Inflammatory macrophage treated with lipopolysaccharide for 4 hours (primary cell): ENCODE data around the gene C5orf24.
A peak's percentile ranks its signal among the peaks of the same experiment; 100 is the strongest.
"Not testable (repeated sequence)": the region's sequence is repeated elsewhere in the genome, so short reads cannot be mapped to it uniquely, and the experiment has no call there.

Experiments
- DNase-seq: peaks from one replicate; pipeline ENCODE4 v3.0.0-alpha.2; 2020

The C5orf24 gene

DNA sequence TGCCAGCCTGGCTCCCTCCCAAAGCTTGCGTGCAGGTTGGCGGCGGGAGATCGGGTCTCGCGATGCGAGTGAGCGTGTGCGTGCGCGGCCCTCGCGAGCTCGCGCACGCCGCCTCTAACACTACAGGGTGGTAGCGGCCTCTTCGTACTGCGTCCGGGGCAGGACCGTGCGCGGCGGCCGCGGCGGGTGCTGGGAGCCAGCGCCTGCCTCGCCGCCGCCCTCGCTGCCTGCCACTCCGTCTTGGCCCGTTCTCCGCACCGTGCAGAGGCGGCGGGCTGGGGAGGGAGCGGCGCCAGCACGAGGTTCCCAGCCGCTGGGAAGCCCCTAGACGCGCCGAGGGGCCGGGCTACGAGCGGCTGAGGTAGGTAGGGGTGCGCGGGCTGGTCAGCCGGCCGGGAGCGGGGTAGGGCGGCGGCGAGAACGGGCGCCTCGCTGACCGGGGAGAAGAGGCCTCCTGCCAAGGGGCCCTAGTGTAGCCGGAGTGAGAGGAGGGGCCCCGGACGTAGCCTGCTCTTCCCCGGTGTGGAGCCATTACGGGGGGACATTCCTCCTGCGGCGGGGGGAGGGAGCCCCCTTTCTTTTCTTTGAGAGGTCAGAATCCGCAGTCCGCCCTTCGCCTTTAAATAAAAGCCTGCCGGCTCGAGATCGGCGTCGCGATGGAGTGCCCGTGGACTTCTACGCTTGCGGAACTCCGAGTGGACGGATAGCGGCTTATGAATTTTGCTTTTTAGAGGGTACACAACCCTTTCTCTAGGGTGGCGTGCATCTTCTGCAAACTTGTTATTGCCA is at the start of gene C5orf24:
C5orf24 (plus strand) TSS at position 117 of the 789 bp plus-strand sequence. CDS start 8,933 bp downstream, outside the sequence.
- peak; percentile 98 for DNase-seq

DNA sequence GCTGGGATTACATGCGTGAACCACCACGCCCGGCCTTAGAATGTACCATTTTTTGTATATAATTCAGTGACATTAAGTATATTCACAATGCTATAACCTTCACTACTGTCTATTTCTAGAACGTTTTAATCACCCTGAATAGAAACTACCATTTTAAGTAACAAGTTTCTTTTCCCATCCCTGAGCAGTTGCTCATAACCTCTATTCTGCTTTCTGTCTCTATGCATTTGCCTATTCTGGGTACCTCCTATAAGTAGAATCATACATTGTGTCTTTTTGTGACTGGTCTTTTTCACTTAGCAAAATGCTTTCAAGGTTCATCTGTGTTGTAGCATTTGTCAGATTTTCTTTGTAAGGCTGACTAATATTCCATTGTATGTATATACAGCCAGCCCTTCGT is 47.3 kb upstream of the C5orf24 start:
- no peak for DNase-seq

DNA sequence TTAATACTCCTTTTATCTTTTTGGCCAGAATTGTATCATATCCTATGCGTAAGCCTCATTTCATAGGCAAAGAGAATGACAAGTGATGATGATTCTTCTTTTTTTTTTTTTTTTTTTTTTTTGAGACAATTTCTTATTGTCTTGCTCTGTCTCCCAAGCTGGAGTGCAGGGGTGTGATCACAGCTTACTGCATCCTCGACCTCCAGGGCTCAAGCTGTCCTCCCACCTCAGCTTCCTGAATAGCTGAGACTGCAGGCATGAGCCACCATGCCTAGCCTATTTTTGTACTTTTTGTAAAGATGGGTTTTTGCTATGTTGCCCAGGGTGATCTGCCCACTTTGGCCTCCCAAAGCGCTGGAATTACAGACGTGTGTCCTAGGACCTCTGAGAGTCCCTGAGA is 41.9 kb upstream of the C5orf24 start:
- DNase-seq: no peak

- peak; percentile 44 for DNase-seq
Measured at GRCh38 chr5:134813407-134813806, 32.4 kb upstream of the C5orf24 start.

GRCh38 chr5:134813827-134814226 is 31.9 kb upstream of the C5orf24 start:
- peak; percentile 47 for DNase-seq

- no peak for DNase-seq
Measured at GRCh38 chr5:134817006-134817405, 28.8 kb upstream of the C5orf24 start.

GRCh38 chr5:134818776-134819175 is 27.0 kb upstream of the C5orf24 start:
- no peak for DNase-seq

DNA sequence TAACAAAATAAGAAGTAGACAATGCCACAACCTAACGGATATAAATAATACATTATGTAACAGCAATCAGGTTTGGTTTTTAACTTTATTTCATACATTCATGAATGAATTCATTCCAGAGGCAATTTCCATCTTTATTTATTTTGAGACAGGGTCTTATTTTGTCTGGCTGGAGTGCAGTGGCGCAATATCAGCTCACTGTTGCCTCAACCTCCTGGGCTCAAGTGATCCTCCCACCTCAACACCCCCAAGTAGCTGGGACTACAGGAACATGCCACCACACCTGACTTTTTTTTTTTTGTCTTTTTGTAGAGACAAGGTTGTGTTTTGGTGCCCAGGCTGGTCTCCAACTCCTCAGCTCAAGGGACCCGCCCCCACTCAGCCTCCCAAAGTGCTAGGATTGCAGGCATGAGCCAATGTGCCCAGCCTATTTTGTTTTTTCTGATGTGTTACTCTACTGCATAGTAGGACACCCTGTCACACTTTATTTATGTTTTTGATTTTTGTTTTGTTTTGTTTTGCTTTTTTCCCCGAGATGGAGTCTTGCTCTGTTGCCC is 26.3 kb upstream of the C5orf24 start:
- no peak for DNase-seq

- no peak for DNase-seq
Measured at GRCh38 chr5:134821841-134822240, 23.9 kb upstream of the C5orf24 start.

DNA sequence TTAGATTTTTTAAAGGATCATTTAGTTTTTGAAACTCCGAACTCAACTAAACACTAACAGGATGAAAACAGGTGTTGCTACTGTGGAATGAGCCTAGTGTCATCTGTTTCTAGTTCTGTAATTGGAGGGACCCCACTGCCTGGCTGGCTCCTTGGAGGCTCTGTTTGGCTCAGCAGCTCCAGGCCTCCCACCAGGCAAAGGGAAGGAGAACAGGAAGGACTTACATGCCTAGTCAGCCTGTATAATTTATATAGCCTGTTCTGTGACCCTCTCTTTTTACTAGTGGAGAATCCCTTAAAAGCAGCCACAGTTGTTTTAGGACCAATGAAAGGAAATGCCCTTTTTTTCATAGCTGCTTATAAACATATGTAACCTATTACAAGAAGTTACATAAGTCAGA is 21.1 kb upstream of the C5orf24 start:
- DNase-seq: no peak

- DNase-seq: peak; percentile 30
Measured at GRCh38 chr5:134825212-134825611, 20.6 kb upstream of the C5orf24 start.

DNA sequence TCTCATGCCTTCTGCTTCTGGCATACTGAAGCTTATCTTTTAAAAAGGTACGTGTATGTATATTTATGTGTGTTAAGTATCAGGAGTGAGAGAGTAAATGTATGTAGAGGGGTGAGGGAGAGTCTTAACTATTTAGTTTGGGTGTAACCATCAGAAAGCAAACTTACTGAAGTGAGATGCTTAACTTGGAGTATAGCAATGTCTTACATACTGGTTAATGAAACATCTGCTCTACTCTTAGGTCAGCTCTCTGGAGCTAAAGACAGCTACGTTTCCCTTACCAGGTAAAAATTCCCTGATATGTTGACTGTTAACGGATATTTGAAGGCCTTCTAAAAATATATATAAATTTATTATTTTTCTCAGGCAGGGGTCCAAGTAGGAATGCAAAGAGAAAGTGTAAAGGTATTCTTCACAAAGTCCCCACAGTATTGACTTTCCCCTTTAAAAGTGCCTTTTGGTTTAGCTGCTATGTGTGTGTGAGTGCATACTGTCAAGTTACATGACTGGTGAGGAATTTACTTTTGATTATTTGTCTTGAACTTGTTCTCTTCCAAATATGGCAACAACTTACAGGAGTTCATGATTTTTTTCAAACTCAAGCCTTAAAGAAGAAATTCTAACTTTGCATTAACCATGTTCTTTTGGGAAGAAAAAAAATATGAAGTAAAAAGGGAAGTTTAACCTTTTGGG is 12.3 kb upstream of the C5orf24 start:
- DNase-seq: no peak

DNA sequence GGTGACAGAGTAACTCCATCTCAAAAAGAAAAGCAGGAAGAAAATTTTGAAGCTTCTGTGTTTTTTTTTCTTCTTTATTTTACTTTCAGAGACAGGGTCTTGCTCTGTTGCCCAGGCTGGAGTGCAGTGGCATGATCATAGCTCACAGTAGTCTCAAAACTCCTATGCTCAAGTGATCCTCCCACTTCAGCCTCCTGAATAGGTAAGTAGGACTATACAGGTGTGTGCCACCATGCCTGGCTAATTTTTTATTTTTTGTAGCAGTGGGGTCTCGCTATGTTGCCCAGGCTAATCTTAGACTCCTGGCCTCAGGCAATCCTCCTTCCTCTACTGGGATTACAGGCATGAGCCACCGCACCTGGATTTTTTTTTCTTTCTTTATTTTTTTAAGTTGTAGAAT is 10.1 kb upstream of the C5orf24 start:
- no peak for DNase-seq

GRCh38 chr5:134837530-134838181 is 8.1 kb upstream of the C5orf24 start:
- DNase-seq: no peak

- not testable (repeated sequence) for DNase-seq
Measured at GRCh38 chr5:134838361-134838760, 7.4 kb upstream of the C5orf24 start.

DNA sequence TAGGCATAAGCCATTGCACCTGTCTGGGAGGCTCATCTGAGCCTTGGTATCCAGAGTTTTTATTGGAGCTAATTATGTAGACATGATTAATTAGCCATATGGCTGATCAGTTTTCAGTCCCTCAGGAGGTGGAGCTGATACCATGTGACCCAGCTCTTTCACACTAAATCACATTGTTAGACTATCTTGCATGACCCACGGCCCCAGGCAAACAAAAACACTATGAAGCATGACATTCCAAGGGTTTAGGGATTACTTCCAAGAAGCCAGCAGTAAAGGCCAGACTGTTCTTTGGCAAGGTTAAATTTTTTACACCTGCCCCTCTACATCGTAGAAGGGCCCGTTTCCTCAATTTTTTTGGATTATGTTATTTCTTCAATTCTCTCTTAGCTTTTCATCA is 5.0 kb upstream of the C5orf24 start:
- DNase-seq: no peak

- DNase-seq: no peak
Measured at GRCh38 chr5:134844252-134844651, 1.5 kb upstream of the C5orf24 start.

DNA sequence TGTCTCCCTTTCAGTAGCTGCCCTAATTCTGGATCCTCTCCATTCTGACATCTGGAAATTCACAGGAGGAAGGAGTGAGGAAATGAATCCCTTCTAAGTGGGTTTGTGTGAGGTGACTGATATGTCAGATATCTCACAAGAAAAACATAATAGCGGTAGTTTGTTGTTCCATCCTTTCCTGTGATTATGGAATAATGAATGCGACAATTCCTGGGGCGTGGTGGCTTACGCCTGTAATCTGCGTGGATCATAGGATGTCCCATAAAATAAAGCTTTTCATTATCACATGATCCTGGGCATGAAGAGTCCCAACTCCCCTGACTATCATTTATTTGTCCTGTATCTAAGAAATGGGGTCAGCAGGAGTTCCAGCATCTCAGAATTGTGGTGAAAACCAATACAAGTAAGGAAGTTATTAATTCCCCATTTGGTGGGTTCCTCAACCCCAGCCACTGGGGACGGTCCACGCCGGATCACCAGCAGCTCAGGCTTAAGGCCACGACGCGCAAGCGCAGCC is 375 bp upstream of the C5orf24 start:
- no peak for DNase-seq

GRCh38 chr5:134846641-134846960 is 833 bp downstream of the C5orf24 start:
- peak; percentile 29 for DNase-seq

- DNase-seq: not testable (repeated sequence)
Measured at GRCh38 chr5:134849434-134849933, 3.7 kb downstream of the C5orf24 start.

DNA sequence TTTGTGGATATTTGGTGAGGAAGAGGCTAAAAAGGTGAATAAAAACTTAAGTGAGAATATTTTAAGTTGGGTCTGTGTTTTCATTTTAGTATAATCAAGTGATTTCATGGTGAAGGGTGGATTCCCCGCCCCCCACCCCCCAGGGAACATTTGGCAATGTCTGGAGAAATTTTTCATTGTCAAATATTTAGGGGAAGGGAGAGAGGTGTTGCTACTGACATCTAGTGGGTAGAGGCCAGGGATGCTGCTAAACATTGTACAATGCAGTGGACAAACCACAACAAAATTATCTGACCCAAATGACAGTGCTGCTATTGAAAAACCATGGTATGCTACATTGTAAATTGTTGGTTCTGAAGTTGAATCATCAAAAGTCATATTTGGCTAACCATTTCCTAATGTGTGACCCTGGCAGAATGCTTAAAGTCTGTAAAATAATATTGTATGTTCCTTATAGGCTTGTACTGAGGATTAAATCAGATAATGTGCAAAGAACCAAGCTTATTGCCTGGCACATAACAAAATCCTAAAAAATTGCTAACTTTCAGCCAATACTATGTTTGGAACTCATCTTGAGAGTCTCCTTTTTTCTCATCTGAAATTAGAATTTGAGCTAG is 5.6 kb downstream of the C5orf24 start:
- peak; percentile 40 for DNase-seq

DNA sequence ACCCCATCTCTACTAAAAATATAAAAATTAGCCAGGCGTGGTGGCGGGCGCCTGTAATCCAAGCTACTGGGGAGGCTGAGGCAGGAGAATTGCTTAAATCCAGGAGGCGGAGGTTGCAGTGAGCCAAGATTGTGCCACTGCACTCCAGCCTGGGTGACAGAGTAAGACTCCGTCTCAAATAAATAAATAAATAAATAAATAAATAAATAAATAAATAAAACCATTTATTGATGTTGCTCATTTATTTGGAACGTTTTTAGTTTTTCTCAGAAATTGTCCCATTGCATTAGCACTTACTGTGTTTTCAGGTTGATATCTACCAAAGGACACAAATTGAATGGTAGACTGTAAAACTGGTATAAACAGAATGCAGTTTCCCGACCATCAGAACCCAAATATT is 10.7 kb downstream of the C5orf24 start:
- not testable (repeated sequence) for DNase-seq

- no peak for DNase-seq
Measured at GRCh38 chr5:134857401-134857800, 11.6 kb downstream of the C5orf24 start.
